ENCODE results near the gene IFI27L1. TPM values are rescaled to one million over a fixed set of nuclear protein-coding genes. Genes with fewer than 3 reads are reported as not detected.
"Not testable (repeated sequence)": the region's sequence is repeated elsewhere in the genome, so short reads cannot be mapped to it uniquely, and the experiment has no call there.

The IFI27L1 gene
- total RNA-seq, 1 experiment from 2014 or later = 19.6 TPM

- no peak overlapping the region for H3K27ac ChIP-seq (ENCODE audit: low read length)
- no TSS peak for BruUV-seq (replicated peaks)
- no peak overlapping the region for H3K4me3 ChIP-seq (ENCODE audit: low read depth in 2 of 2, low read length in 2 of 2)
- peaks cover 8% of the 10 kb centered on the region for H3K36me3 ChIP-seq (ENCODE audit: control insufficient read depth, insufficient read depth, low read length)
- ChIA-PET CTCF (no interaction called here), POLR2A (no interaction called here)
- intact Hi-C loops (cut with micrococcal nuclease; ENCODE audit: unreplicated experiment) (no loop called here), in situ Hi-C loops (cut with HindIII; ENCODE audit: low pct_unique_long_range_greater_than_20kb, low sequenced_read_pairs) (no loop called here)
- H3K4me1 ChIP-seq (ENCODE audit: control insufficient read depth, insufficient read depth, low read length) = no peaks in the 10 kb centered on the region
- no peak for TF ChIP-seq POLR2AphosphoS5 (IDR thresholded peaks at IDR 0.05; ENCODE audit: low read depth, low read length)
- H3K9me3 ChIP-seq (ENCODE audit: control insufficient read depth, insufficient read depth, low read depth, low read length) = no peaks in the 10 kb centered on the region
- no peak for DNase-seq (ENCODE audit: low read depth, low spot score)
- no peaks in the 10 kb centered on the region for H3K27me3 ChIP-seq (ENCODE audit: control insufficient read depth, insufficient read depth, low read length)
- ATAC-seq = no peak
Observed at GRCh38 chr14:94062344-94062940, 18.7 kb upstream of the IFI27L1 start.

DNA sequence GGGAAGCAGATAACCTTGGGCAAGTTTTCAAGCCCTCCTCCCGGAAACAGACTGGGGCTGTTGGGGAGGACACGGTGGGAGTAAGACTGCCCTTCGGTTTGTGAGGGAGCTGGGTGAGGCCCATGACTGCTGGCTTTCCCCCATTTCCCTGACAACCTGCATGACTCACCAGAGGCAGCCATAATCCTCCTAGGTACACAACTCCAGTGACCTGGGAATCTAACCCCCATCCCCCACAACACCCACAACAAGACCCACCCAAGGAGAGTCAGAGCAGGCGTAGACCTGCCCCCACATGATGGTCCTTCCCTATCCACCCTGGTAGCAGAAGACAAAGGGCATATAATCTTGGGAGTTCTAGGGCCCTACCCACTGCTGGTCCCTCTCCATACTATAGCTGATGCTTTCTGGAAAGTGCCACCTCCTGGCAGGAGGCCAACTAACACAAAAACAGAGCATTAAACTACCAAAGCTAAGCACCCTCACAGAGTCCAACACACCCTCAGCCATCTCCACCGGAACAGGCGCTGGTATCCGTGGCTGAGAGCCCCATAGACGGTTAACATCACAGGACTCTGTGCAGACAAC is 14.9 kb upstream of the IFI27L1 start:
- intact Hi-C loops (cut with micrococcal nuclease; ENCODE audit: unreplicated experiment) = no loop called here
- no peak for TF ChIP-seq SIN3A (IDR thresholded peaks at IDR 0.05; ENCODE audit: borderline replicate concordance, insufficient read depth, low read depth, low read length)
- Histone ChIP-seq H3K27ac (ENCODE audit: low read length) (no peak overlapping the region), H3K4me1 (ENCODE audit: control insufficient read depth, insufficient read depth, low read length) (no peaks in the 10 kb centered on the region), H3K9me3 (ENCODE audit: control insufficient read depth, insufficient read depth, low read depth, low read length) (no peaks in the 10 kb centered on the region), H3K36me3 (ENCODE audit: control insufficient read depth, insufficient read depth, low read length) (peaks cover 4% of the 10 kb centered on the region; the same call in 1 of the 2 replicates), H3K4me3 (ENCODE audit: low read depth in 2 of 2, low read length in 2 of 2) (no peak overlapping the region), H3K27me3 (ENCODE audit: control insufficient read depth, insufficient read depth, low read length) (no peaks in the 10 kb centered on the region)
- CTCF ChIA-PET = no interaction called here
- in situ Hi-C loops (cut with HindIII; ENCODE audit: low pct_unique_long_range_greater_than_20kb, low sequenced_read_pairs) = no loop called here
- BruUV-seq (replicated peaks) = no TSS peak
- POLR2A ChIA-PET = no interaction called here
- ATAC-seq (peak; percentile 56; the same call in 1 of the 2 replicates), DNase-seq (ENCODE audit: low read depth, low spot score) (no peak)

- H3K27ac ChIP-seq (ENCODE audit: low read length); H3K4me1 ChIP-seq (ENCODE audit: control insufficient read depth, insufficient read depth, low read length); in situ Hi-C loops (cut with HindIII; ENCODE audit: low pct_unique_long_range_greater_than_20kb, low sequenced_read_pairs); H3K27me3 ChIP-seq (ENCODE audit: control insufficient read depth, insufficient read depth, low read length); CTCF ChIA-PET; DNase-seq (ENCODE audit: low read depth, low spot score); ATAC-seq; POLR2A ChIA-PET; H3K36me3 ChIP-seq (ENCODE audit: control insufficient read depth, insufficient read depth, low read length); H3K4me3 ChIP-seq (ENCODE audit: low read depth in 2 of 2, low read length in 2 of 2); intact Hi-C loops (cut with micrococcal nuclease; ENCODE audit: unreplicated experiment); BruUV-seq (replicated peaks): not testable (repeated sequence)
- peaks cover 23% of the 10 kb centered on the region; the same call in 1 of the 2 replicates for H3K9me3 ChIP-seq (ENCODE audit: control insufficient read depth, insufficient read depth, low read depth, low read length)
Observed at GRCh38 chr14:94072076-94072475, 9.0 kb upstream of the IFI27L1 start.

- DNase-seq (ENCODE audit: low read depth, low spot score) (no peak), ATAC-seq (no peak)
- TF ChIP-seq CTCF (IDR thresholded peaks at IDR 0.05) = no peak
- no peak for TF ChIP-seq REST (IDR thresholded peaks at IDR 0.05; ENCODE audit: insufficient read depth in 1 of 2, low read depth in 2 of 2, low read length in 1 of 2)
- no peak for TF ChIP-seq POLR2AphosphoS5 (IDR thresholded peaks at IDR 0.05; ENCODE audit: low read depth, low read length)
- no peak for TF ChIP-seq TCF7L2 (IDR thresholded peaks at IDR 0.05; ENCODE audit: low read depth, low read length)
- TF ChIP-seq SIN3A (IDR thresholded peaks at IDR 0.05; ENCODE audit: borderline replicate concordance, insufficient read depth, low read depth, low read length) = no peak
- no TSS peak for BruUV-seq (replicated peaks)
- Histone ChIP-seq H3K9me3 (ENCODE audit: control insufficient read depth, insufficient read depth, low read depth, low read length) (peaks cover 34% of the 10 kb centered on the region; the same call in 1 of the 2 replicates), H3K27me3 (ENCODE audit: control insufficient read depth, insufficient read depth, low read length) (no peaks in the 10 kb centered on the region), H3K36me3 (ENCODE audit: control insufficient read depth, insufficient read depth, low read length) (peaks cover 9% of the 10 kb centered on the region; the same call in 1 of the 2 replicates), H3K4me3 (ENCODE audit: low read depth in 2 of 2, low read length in 2 of 2) (no peak overlapping the region), H3K4me1 (ENCODE audit: control insufficient read depth, insufficient read depth, low read length) (peaks cover 3% of the 10 kb centered on the region), H3K27ac (ENCODE audit: low read length) (no peak overlapping the region)
- CTCF ChIA-PET = no interaction called here
- POLR2A ChIA-PET = interaction anchor here (0.6 kb wide), 1 partner anchor 604 kb away, joined by 3 read pairs; no protein-coding TSS in a partner anchor
- in situ Hi-C loops (cut with HindIII; ENCODE audit: low pct_unique_long_range_greater_than_20kb, low sequenced_read_pairs) (no loop called here), intact Hi-C loops (cut with micrococcal nuclease; ENCODE audit: unreplicated experiment) (no loop called here)
Observed at GRCh38 chr14:94074534-94074933, 6.6 kb upstream of the IFI27L1 start.

All from Panc1 (cell line).